ENCODE measurements around the gene NTN1. TPM values are rescaled to one million over a fixed set of nuclear protein-coding genes. Genes with fewer than 3 reads are reported as not detected.
"Not testable (repeated sequence)": the region's sequence is repeated elsewhere in the genome, so short reads cannot be mapped to it uniquely, and the experiment has no call there.

The NTN1 gene
- 0.02 and 0.27 TPM in 2 replicates for polyA plus RNA-seq (2014; cell fraction: cytosol; rRNA removed)
- polyA plus RNA-seq (2014; cell fraction: nucleus; rRNA removed): 0.20 and 0.42 TPM in 2 replicates

DNA sequence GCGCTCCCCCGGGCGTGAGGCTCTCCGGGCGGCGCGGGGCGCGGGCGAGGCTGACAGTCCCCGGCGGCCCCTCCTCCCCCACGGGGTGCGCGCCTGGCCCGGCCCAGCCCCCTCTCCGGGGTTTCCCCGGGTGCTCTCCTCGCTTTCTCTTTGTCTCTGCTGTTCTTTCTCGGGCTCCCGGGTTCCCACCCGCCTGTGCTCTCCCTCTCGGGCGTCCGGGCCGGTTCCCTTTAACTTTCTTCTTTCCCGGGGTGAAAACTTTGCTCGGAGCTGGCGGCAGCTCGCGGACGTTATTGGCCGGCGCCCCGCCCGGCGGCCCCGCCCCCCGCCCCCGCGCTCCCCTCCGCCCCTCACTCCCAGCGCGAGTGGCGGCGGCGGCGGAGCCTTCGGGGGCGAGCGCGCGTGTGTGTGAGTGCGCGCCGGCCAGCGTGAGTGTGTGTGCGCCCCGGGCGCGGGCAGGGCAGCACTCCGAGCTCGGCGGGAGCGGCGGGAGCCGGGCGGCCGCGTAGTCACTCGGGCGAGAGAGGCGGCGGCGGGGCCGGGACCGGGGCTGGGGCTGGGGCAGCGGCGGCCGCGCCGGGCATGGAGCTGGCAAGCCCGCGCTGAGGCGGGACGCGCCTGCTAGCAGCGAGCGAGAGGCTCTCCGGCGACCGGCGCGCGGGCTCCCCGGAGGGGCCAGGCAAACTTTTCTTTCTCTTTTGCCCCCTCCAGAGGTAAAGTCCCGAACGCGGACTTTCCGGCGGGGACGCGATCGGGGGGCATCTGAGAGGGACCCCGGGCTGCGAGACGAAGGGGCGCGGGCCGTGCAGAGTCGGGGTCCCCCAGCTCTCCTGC, at the start of gene NTN1:
TSS of gene NTN1 (plus strand) at position 353 of the 834 bp plus-strand sequence. CDS start 864 bp downstream, outside the sequence.
- no peak for DNase-seq (ENCODE audit: low spot score)

GRCh38 chr17:8975091-8975725, 46.1 kb upstream of the NTN1 start:
- no peak for DNase-seq (ENCODE audit: low spot score)

DNA sequence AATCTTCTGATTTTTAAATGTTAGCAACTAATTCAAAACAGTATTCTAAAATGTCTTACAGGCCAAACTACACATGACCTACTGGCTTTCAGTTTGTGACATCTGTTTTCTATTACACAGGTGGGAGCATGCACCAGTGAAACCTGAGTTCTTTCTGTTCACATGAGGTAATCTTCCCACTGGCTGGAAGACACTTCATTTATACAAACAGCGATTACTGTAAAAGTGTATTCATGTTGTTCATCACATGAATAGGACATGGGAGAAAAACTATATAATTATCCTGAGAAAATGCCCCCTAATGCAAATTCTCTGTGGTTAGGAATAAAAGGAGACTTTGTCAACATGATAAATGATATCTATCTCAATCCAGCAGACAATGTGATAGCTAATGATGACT, 44.7 kb upstream of the NTN1 start:
- no peak for DNase-seq (ENCODE audit: low spot score)

DNA sequence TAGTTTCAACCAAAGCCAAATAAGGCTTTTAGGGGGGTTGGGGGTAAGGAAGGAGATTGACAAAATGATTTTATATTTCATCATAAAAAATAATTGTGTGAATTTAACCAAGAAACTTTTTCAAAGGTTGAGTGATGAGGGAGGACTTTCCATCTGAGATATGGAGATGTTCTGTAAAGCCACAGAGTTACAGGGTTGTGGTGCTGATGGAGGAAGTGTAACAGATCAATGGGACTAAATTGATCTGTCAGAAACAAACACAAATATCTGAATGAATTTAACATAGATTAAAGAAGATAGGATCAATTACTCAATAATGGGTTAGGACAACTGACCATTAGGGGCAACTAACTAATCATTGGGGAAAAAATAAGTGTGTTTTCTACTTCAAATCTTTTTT, 41.6 kb upstream of the NTN1 start:
- no peak for DNase-seq (ENCODE audit: low spot score)

- DNase-seq (ENCODE audit: low spot score): no peak
Measured at GRCh38 chr17:8981443-8981842, 39.9 kb upstream of the NTN1 start.

DNA sequence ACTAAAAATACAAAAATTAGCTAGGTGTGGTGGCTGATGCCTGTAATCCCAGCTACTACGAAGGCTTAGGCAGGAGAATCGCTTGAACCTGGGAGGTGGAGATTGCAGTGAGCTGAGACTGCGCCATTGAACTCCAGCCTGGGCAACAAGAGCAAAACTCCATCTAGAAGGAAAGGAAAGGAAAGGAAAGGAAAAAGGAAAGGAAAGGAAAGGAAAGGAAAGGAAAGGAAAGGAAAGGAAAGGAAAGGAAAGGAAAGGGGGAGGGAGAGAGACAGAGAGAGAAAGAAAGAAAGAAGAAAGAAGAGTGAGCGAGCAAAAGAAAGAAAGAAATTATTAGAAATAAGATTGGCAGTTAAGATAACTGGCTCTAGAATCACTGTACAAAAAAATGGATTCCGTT, 37.1 kb upstream of the NTN1 start:
- DNase-seq (ENCODE audit: low spot score): not testable (repeated sequence)

- DNase-seq (ENCODE audit: low spot score): no peak
Measured at GRCh38 chr17:8985054-8985701, 36.1 kb upstream of the NTN1 start.

DNA sequence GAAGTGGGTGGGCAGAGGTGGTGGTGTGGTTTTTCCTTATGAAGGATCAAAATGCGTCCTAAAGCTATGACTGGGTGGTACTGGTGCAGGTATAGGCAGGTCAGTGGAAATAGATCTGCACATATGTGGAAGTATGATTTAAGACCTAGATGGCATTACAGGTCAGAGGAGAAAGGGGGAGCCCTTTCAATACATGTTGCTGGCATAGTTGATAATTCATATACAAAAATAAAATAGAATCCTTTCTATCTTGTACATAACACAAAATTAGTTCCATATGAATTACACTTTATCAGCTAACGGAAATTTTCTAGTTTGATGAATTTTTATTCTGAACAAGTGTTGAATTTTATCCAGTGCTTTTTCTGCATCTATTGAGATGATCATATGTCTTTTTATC, 35.0 kb upstream of the NTN1 start:
- no peak for DNase-seq (ENCODE audit: low spot score)

DNA sequence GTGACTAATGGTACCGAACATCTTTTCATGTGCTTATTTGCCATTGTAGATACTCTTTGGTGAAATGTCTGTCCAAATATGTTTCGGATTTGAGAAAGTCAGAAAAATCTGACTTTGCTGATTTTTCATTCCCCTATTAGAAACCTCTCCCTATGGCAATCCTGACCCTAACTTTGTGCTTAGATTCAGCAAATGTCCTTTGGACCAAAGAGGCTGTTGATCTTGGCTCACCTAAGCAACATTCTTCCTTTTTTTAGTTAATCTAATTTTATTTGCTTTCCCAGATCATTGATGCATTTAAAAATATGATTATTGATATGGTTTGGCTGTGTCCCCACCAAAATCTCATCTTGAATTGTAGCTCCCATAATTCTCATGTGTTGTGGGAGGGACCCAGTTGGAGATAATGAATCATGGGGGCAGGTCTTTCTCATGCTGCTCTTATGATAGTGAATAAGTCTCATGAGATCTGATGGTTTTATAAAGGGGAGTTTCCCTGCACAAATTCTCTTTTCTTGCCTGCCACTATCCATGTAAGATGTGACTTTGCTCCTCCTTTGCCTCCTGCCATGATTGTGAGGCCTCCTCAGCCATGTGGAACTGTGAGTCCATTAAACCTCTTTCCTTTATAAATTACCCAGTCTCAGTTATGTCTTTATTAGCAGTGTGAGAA, 32.9 kb upstream of the NTN1 start:
- DNase-seq (ENCODE audit: low spot score): not testable (repeated sequence)

GRCh38 chr17:8991514-8992285, 29.6 kb upstream of the NTN1 start:
- DNase-seq (ENCODE audit: low spot score): peak; percentile 45

DNA sequence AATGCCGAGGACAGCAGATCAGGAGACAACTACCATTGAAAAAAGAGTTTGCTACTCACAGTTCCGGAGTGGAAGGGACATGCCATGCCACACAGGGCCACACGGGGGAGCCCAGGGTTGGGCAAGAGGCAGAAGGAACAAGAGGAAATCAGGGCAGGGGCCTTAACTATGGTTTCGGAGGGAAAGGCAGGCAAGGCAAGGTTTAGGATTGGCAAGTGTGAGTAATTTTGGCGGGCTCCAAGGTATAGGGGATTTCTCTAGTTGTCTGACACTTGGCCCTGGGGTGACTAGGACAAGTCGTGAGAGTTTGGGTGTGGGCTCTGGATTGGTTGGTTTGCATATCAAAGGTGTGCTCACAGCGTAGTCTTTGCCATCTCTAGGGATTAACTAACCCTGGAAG, 27.0 kb upstream of the NTN1 start:
- peak; percentile 31 for DNase-seq (ENCODE audit: low spot score)

DNA sequence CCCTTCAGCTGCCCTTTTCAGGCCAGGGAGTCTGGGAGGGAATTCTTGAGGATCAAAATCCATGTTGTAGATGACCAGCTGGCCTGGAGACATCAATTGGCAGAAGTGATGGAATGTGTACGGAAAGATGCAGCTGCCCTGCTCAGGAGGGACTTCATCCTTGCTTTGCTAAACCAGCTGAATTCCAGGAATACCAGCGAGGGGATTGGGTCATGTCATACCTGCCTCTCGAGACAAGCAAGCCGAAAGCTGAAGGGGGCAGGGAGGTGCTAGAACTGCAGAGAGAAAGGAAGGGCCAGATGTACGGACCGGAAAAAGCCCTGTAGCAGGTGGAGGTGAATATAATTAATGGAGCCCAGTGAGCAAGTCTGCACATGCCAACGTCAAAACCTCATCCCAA, 25.6 kb upstream of the NTN1 start:
- DNase-seq (ENCODE audit: low spot score): no peak

GRCh38 chr17:8997994-8998628, 23.2 kb upstream of the NTN1 start:
- peak; percentile 29 for DNase-seq (ENCODE audit: low spot score)

DNA sequence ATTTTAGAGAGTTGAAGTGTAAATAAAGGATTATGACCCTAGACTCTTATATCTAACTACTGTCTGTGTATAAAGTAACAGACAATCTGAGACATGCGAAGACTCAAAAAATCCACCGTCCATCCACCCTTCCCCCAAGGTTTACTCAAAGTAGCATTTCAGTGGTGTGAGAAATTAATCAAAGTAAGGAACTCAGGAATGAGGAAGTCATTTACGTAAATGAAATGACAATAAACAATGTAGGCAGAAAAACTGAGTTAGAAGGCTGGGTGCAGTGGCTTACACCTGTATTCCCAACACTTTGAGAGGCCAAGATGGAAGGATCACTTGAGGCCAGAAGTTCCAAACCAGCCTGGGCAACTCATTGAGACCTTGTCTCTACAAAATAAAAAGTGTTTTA, 19.8 kb upstream of the NTN1 start:
- DNase-seq (ENCODE audit: low spot score): no peak

- no peak for DNase-seq (ENCODE audit: low spot score)
Measured at GRCh38 chr17:9002227-9002605, 19.1 kb upstream of the NTN1 start.

DNA sequence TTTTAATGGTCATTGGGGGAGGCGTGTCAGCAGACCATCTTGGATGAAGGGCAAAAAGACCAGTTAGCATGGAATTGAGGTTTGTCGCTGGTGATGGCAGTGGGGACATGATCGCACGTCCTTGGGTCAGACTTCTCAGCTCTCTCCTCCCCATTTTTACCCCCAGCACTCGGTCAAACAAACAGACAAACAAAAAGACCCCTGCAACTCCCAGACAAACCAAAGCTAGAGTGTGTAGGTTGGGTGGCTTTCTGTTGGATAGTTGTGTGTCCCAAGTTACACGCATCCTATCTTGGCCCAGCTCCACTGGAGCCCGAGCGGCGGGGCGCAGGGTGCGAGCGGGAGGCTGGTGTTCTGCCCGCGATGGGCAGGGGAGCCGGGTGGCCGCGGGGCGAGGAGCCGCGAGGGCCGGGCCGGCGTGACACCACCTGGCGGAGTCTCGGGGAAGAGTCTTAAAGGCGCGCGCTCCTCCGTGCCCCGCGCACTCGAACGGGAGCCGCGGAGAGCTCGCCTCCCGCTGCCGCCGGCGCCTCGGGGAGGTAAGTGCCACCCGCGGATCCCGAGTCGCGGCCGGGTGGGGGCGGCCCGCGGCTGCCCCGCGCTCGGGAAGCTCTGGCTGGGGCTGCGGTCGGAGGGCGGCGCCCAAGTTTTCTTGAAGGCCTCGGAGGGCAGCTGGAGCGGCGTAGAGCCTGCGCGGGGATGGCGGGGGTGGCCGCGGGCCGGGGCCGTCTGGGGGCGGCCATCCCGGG, 18.5 kb upstream of the NTN1 start:
- DNase-seq (ENCODE audit: low spot score): no peak

DNA sequence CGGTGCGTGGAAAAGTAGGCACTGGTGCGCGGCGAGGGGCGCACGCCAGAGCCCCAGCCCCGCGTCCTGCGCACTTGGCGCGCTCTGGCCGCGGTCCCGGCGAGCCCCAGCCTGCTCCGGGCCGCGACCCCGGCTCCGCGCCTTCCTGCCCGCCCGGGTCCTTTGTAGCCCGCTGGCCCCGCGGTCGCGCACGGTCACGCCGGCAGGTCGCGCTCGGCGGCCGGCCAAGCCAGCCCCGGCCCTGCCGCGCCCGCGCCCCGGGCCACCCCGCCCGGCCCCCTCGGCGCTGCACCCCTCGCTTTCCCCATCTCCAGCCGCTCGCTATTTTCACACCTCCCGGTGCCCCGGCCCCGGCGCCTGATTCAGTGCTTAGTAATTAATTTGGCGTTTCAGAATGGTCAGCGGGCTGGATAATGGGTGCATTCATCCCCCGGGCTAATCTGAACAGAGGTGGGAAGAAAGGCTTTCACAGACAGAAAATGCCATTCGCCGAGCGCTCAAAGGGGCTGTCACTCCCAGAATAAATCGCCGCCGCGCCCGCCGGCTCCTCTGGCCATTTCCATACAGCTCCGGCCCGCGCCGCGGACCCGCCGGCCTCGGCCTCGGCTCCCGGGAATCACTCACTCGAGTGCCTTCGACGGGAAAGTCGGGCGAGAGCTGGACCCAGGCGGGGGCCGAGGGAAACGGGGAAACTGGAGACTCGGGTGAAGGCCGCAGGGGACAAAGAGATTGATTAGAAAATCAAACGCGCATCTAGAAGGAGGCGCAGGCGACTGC, 17.8 kb upstream of the NTN1 start:
- no peak for DNase-seq (ENCODE audit: low spot score)

- no peak for DNase-seq (ENCODE audit: low spot score)
Measured at GRCh38 chr17:9004132-9004960, 17.0 kb upstream of the NTN1 start.
